C1 segment of cervical spinal cord (tissue), 14 donors: ENCODE data around the gene SENP1.

Experiments used
- DNase-seq, 14 donors: peaks; one replicate each; lab custom pipeline; 2025; lab: John Stamatoyannopoulos, UW

The SENP1 gene

DNA sequence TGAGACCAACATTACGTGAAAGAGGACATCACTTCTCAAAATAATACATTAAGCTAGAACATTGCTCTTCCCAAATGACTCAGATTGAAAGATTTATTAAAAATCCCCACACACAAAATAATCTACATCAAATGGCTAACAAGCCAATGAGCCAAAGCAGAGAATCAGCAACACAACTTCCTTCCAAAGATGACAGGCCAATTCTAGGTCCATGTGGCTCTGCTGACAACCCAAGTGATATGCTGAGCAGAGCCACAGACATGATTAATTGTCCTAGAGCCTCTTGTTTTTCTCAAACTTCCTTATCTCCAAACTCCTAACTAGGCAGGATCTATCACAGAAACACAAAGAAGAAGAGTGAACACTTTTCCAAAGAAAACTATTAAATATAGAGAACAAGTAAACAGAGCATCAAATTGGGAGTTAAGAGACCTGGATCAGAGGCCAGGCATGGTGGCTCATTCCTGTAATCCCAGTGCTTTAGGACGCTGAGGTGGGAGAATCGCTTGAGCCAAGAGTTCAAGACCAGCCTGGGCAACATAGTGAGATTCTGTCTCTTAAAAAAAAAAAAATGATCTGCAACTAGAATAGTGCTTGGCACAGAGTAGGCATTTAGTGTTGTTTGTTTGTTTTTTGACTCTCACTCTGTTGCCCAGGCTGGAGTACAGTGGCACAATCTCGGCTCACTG lies 38.5 kb downstream of the SENP1 start:
- DNase-seq = no peak

DNA sequence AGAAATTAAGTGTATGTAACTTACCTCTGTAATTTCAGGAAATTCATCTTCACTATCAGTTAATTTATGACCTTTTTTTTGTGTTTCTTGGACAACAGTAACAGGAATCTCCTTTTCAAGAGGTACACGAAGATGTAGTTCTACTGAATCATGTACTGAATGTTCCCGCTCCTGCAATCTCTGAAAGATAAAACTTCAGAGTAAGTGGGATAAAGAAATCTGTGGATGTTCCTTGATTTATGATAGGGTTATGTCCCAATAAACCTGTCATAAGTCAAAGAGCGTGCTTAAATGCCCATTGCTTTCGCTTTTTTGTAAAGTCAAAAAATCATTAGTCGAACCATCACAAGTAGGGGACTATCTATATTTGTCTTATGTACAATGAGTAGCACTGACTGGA lies 40.8 kb downstream of the SENP1 start:
- DNase-seq = no peak

DNA sequence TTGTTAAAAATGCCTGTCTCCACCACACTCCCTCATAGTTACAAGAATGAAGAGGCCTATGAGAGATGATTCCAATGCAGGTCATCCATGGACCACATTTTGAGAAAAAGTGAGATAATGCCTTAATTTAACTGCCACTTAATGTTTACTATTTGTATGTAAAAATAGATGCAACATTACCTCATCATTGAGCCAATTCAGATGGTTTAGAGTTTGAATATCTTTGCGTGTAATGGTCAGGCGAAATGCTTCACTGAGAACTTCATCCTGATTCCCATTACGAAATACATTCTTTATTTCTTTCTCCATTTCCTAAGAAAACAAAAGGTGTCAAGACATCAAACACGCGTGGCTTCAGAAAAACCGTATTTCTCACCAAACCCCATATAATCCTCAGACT lies 42.3 kb downstream of the SENP1 start:
- no peak for DNase-seq

DNA sequence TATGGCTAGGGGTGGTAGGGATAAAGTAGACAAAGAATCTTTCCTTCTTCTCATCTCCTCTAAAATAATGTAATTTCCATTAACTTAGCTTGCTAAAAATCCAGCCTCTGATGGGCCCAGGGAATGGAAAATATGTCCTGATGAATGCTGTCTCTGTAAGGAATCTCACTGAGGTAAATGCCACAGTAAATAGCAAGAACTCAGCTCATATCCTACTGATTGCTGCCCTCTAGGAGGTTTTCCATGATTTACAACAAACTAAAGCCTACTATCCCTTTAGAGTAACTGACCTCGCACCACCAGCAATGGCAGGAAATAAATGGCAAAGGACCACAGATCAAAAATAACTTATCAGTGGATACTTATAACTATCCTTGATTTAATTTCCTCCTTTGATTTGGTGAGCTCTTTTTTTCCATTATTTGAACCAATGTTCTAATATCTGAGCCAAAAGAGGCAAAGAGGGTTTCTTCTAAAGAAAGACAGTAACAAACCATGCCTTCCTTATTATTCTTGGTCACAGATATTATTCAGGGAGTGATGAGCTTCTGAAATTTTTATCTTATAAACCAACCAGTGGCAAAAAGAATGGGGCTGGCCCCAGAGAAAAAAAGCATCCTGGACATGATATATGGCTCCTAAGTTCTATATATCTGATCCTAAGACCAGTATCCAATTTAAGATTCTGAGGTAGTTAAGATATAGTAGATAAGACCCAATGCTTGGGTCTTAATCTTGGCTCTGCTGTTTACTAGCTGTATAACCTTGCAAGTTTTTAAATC lies 43.8 kb downstream of the SENP1 start:
- no peak for DNase-seq

DNA sequence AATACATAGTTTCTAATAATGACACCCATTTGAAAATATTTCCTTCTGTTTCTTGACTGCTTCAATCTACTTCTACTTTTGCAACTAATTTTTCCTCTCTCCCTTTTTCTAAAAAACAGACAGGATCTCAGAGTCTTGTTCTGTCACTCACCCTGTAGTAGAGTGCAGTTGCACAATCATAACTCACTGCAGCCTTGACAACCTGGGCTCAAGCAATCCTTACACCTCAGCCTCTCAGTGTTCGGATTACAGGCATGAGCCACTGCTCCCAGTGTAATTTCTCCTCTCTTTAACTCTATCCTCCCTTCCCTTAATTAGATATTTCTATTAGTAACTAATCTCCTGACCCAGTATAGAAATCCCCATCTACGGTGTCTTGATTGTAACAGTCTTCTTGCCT lies 45.4 kb downstream of the SENP1 start:
- no peak for DNase-seq

DNA sequence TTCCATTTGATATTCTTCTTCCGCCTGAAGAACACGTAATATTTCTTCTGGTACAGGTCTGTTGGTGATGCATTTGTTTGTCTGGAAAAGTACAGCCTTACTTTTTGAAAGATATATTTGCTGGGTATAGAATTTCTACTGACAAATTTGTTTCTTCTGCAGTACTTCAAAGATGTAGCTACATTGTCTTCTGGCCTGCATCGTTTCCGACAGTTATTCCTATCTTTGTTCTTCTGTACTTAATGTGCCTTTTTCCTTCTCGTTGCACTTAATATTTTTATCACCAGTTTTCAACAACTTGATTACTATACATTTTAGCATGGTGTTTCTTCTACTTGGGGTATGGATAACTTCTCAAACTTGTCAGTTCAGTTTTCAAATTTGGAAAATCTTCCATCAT lies 47.1 kb downstream of the SENP1 start:
- DNase-seq = no peak

DNA sequence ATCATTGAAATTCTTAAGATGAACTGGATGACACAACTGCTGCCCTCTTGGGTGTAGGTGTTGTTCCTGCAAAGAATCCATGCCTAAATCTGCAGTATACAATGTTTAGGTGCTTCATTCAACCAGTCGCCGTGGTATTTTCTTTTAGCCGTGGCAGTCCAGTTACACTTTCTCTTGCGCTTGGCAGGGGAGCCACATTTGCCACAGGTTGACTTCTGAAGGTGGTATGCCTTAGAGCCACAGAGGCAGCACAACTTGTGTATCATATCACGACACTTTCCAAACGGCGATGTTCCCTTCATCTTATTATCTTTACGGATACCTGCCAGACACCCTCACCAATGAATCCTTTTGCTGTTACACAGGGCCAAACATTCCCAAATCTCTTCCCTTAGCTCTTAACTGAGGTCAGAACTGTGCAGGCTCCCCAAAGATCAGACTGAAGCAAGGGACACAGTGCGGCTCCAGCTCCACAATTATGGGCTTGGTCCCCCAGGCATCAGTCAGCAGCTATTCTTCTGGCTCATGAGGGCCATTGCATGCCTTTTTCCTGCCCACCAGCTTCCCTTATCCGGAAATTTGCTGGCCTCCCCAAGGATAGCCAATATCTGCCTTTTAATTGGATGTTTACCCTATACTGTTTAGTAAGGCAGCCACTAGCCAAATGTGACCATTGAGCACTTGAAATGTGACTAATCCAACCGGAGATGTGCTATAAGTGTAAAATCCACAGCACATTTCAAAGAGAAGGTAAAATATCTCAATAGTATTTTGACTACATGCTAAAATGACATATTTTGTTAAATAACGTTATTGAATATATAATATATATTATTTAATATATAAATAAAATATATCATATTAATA lies 50.7 kb downstream of the SENP1 start:
- no peak for DNase-seq

DNA sequence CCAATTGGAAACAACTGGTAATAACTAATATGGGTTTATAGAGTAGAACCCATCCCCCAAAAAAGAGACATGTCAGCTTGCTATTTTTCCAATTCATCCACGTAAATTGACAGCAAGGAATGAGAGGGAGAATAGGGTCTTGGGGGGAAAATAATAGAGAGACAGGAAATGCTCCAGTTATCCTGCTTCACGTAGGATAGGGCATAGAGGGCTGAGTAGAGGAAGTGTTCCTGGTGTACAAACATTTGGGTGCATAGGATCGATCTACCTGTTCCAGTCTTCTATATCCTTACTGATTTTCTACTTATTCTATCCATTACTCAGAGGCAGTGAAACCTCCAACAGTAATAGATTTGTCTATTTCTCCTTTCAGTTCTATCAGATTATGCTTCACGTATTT lies 52.0 kb downstream of the SENP1 start:
- DNase-seq = no peak

DNA sequence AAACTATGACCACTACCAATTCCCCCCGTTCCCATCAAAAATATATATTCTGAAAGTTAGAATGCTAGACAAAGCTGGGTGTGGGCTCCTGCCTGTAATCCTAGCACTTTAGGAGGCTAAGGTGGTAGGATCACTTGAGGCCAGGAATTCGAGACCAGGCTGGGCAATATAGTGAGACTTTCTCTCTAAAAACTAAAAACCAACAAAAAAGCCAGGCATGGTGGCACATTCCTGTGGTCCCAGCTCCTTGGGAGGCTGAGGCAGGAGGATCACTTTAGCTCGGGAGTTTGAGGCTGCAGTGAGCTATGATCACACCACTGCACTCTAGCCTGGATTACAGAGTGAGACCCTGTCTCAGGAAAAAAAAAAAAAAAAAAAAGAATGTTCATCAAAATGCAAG lies 52.8 kb downstream of the SENP1 start:
- no peak for DNase-seq

DNA sequence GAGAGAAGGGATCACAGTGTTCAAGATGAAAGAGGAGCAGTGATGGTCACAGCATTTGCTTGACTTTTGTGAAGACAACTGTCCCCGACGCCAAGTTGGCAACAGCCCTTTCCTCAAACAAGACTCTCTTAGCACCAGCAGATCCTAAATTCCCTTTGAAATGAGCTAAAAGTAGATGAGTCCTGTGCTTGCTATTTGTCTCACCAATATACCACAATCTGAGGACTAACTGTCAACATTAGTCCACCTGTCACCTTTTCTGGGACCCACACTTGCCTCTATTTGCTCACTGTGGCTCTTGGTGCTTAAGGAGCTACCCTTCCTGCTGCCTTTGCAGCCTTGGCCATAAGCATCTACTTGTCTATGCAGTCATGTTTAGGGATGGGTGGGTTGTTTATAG lies 54.2 kb downstream of the SENP1 start:
- no peak for DNase-seq

DNA sequence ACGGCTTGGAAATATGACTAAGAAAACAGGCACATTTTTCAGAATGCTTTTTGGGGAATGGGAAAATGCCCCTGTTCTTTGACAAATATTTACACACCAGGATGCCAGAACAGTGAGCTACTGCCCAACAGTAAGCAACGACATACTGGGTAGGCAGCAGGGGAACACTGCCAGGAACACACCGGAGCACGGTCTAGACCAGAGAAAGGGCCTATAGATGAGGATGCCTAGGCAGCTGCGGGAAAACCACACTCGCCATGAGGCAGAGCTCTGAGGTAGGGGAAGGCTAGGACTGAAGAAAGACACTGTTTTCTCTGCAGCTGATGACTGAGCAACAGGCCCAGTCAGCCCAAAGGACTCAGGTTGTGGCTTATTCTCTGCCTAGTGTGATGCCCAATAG lies 55.7 kb downstream of the SENP1 start:
- no peak for DNase-seq

DNA sequence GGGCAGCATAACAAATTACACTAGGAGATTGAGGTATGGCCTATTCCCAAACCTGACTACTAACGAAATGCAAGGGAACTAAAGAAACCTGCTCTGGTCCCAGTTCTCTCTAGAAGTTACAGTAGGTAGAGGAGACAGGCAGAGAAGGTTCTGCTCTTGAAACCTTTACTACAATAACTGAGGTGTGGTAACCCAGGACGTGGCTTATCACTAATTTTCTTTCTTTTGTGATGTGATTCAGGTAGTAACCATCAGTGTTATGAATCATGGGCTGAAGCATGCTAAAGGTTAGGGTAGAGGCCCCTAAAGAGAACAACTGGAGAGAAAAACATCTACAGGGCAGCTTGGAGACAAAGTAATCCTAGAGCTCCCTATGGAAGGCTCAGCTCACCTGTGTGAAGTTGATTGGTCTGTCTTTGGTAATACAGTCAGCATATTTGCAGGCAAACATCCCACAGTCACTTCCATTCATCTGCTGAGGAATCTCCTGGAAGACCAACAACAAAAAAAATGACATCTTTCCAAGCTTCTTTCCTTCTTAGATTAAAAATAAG lies 59.8 kb downstream of the SENP1 start:
- no peak for DNase-seq

DNA sequence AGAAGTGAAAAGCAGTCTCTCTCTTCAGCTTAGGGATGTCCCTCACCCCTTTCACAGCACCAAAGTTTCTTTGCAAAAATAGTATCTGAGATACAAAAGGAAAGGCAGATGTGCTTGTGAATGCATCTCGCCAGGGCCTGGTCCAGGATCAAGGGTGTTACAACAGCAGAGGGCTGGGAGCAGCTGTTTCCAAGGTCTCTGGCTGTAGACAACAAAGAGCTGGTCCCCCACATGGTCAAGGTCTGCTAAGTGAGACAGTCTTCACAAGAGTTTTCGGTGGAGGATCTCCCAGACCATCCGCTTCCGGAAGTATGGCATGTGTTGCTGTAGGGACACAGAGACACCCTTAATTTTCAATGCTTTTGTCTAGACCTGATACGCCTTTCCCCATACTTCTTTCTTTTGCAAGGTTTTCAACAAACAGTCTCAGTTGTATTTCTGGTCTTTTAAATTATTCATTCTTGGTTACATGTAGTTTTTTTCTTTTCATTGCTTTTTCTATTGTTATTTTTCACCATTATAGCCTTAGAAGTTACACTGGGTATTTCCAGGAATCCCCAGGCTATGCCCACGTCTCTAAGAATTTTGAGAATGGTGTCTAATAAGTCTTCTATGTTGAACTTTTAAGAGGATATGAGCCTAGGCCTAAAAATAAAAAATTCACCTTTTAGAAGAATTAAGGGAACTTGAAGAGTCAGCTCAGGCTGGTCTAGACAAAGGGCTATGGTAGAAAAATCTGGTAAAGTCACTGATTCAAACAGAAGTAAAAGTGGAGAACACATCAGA lies 60.6 kb downstream of the SENP1 start:
- DNase-seq = no peak

DNA sequence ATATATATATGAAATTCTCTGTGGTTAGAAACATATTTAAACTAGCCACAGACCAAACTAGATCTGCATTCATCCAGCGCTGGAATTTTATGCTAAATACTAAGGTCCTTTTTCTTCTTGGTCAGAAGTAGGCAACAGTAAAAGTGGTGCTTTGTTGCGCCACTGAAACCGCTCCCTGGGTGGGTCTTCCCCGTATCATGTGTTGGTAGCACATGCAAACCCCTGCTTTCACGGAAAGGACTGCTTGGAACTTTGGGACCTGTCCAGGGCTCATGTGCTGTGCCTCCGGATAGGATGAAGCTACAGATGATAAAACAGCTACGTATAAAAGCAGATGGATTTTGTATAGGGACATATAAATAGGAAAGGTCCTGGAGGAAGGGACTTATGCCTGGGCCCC lies 61.5 kb downstream of the SENP1 start:
- no peak for DNase-seq

DNA sequence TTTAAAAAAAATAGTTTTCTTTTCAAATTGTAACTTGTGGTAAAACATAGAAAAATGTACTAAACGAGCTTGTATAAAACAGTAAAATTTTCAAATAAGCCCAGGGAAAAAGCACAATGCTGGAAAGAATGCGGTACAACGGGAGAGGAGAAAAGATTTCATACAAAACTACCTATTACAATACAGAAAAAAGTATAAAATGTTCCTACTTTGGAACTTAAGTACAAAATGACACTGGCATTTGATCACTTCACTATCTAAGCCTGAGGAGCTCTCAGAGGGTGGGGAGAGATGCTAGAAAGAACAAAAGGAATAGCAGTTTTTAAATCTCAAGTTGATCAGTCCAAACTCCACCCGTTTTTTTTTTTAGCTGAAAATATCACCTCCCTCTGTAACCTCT lies 62.1 kb downstream of the SENP1 start:
- no peak for DNase-seq

DNA sequence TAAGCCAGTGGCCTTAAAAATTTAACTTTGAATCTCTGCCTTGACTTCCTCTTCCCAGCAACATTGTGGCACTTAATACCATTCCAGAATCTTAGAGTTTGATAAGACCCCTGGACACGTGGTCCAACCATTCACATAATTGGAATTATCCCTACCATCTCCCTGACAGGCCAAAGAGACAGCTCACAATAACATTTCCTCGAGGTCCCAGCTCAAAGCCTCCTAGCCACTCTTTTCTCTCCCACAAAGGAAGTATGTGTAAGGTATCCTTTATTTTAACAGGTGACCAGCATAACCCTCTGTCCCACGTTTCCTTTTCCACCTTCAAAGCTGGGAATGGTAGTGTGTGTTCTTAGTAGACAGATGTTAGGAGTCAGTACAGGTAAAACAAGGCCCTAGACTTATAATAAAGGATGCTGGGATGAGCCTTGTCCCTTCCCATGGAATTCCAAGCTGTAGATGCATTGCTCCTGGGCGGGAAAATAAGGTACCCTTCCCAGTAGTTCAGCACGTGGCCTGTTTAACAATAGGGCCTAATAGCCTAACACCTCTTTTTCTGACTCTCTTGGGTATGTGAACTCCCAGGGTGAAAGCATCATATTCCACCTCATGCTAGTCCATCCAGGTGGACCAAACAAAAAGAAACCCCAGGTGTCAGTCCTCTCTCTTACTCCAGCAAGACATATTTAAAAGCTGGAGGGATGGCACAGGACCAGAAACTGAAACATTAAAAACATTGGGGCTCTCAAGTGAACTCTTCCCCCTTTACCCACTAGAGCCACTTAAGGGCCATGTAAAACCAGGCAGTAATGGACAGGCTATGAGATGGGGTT lies 64.1 kb downstream of the SENP1 start:
- no peak for DNase-seq

DNA sequence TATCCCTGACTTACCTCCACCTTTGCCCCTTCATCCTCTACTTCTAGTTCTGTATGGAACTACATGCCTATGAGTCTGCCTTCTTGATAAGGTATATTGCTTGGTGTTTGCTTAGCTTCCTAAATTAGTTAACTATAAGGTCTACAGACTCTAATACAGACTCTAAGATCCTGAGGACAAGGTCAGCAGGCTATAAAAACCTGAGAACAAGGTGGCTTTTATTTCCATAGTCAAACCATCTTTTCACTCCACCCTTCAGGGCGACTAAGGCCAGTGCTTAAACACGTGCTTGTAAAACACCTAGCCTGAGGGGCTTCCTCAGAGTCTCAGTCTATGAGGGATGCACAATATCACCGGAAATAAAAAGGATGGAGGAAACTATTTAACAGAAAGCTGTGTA lies 65.5 kb downstream of the SENP1 start:
- DNase-seq = no peak

DNA sequence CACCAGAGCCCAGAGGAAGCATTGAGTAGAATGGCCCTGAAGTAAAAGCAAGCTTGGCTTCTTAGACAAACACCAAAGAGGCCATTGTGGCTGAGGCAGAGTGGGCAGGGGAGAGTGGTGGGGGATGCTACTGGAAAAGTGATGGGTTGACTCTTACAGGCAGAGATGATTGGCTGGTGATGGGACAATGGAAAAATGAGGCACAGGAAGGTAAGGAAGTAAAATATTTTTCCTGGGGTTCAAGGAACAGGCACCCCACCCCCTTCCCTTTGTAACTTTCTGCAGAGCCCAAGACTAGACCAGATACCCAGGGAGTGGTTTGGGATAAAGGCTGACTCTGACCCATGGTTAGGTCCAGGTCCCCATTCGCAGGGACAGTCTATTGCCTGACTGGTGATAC lies 66.7 kb downstream of the SENP1 start:
- no peak for DNase-seq

DNA sequence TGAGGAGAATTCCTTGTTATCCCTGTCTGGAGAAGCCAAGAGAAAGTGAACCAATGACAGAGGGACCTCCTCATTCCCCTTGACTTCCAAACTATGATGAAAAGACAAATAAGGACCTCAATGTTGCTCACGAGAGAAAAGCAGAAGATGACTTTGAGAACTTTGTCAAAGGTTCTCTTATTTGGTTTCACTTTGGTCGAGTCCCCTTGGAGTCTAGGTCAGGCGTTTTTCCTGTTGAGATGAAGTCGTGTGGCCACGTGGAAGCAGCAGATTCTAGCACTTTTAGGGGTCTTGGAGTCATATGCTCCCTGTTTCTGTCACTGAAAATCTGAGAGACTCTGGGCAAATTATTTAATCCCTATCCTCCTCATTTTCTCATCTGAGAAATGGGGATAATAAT lies 67.8 kb downstream of the SENP1 start:
- DNase-seq = no peak

DNA sequence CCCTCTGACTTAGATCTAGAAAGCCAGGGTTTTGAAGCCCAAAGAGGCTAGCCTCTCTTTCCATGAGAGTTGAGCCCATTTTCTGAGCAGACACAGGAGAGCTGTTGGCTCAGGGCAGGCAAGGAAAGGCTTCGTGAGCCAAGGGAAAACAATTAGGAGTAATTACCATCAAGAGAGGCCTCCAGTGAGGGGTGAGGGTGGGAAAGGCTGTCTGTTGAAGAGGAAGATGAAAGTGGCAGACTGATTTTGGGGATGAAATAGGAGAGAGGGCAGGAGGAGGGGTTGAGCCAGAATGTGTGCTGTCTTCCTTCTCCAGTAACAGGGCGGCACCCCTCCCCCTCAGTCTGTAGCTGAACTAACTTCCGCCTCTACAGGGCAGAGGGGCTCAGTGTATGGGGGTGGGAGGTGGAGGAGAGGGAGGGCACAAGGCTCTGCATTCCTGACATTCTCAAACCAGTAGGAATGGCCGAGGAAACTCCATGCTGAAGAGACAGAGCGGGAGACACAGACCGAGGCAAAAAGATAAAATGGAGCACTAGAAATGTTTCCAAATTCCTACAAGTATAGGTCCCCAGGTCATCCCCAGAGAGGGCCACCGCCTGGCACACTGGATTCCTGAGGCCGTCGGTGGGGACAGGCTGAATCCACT lies 68.5 kb downstream of the SENP1 start:
- no peak for DNase-seq
